Measurements from ENCODE around the gene ZNF512B.

The ZNF512B gene

DNA sequence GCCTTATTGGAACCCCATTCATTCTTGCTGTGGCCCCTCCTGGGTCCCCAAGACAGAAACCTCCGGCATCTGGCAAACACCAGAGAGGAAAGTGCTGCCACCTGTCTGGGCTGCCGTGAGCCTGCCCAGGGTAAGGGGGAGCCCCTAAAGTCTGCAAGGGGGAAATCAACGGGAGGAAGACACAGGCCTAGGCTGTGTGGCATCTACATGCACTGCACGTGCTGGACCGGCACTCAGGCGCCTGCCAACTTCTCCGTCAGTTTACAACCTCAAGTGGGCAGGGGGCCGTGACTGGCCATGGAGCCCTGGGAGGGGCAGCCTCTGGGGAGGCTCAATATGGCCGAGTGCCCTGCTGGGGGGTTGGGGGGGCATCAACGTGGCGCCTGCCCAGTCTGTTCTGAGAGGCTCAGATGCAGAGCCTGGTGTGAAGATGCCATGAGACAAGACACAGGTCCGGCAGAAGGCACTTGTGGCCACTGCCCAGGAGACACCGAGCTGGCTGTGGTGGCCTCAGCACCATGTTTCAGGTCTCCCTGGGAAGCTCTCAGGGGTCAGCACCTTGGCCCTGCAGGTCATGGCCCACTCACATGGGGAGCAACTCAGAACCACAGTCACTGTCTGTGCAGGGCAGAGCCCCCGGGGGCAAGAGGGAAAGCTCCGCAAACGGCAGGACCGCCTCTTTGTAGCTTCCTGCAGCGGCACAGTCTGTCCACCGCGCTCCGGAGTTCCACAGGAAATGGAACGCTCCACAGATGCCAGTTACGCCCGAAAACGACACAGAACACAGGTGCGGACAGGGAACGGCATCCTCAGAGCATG, 21.9 kb downstream of the ZNF512B start:
- no peak for DNase-seq

DNA sequence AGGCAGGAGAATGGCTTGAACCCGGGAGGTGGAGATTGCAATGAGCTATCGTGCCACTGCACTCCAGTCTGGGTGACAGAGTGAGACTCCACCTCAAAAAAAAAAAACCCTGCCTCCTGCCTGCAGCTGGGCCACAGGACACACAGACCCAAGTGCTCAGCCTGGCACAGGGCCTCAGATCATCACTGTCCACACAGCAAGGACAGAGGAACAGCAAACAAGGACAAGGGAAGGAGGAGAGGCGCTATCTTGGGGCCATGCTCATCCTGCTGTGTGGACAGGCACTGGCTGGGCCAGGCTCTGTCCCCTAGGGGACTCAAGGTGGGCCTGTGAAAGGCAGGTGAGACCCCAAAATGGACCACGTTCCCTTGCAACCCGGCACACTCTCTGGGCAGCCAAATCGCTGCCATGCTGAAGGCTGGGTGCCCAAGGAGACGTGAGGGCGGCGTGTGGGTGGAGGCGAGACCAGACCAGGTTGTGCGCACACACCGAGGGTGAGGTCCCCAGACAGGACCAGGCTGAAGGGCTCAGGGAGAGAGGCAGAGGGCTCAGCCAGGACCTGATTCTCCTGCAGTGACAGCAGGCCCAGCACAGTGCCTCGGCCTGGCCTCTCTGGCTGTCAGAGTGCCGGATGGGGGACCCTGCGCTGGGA, 22.6 kb downstream of the ZNF512B start:
- no peak for DNase-seq

DNA sequence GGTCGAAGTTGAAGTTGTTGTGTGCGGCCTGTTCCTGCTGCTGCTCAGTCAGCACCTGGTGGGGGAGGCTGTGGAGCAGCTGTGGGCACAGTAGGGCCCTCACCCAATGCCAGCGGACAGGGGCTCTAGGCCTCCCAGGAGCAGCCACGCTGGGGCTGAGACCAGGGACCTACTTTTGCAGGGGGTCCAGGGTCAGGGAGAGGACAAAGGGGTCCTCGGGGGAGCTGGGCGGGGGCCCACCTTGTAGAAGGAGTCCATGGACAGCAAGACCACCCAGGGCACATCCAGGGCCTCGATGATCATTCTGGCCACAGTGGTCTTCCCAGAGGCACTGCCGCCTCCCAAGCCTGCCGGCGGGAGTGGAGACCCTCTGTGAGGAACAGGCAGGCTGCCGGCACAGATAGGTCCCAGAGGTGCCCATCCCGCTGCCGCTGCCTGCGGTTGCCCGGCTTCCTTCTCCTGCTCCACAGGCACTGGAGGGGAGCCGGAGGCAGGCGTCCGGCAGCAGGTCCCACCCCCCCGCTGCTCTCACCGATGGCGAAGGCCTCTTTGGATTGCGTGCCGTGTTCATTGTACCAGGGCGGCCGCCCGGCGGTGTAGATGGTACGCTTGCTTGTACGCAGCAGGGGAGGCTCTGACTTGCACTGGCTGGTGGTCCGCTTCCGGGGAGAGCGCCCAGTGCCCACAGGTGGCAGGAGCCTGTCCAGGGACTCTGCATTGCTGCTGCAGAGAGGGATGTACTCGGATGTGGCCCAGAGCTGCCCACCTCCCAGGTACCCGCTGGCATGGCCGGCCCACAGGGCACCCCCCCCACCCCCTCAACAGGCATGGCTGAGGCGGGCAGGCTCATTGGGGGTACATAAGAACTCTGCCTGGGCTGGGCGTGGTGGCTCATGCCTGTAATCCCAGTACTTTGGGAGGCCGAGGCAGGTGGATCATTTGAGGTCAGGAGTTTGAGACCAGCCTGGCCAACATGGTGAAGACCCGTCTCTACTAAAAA, 23.5 kb downstream of the ZNF512B start:
- DNase-seq, result no peak

DNA sequence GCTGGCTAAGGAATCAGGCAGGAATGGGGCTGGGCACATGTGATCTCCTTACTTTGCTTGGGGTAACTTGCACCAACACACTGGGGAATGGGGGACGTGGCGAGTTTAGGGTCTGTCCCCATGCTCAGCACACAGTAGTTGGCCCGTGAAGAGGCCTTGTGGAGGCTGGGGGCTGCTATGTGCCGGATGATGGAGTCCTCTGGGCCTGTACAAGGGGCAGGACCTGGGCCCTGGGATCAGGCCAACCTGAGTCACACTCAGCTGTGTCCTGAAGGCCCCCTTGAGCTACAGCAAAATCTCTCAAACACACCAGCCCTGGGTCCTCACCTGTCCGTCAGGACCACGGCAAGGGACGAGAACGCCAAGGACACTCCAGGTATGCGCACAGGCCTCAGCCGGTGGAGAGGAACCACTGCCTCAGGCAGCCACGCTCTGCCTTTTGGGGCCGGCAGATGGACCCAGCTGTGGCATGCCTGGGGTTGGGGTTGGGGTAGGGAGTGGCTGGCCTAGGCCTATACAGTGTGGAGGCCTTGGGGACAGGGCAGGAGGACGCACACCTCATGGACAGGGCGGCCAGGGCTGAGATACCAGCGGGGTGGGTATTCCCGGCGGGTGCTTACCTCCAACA, 24.6 kb downstream of the ZNF512B start:
- DNase-seq, result no peak

DNA sequence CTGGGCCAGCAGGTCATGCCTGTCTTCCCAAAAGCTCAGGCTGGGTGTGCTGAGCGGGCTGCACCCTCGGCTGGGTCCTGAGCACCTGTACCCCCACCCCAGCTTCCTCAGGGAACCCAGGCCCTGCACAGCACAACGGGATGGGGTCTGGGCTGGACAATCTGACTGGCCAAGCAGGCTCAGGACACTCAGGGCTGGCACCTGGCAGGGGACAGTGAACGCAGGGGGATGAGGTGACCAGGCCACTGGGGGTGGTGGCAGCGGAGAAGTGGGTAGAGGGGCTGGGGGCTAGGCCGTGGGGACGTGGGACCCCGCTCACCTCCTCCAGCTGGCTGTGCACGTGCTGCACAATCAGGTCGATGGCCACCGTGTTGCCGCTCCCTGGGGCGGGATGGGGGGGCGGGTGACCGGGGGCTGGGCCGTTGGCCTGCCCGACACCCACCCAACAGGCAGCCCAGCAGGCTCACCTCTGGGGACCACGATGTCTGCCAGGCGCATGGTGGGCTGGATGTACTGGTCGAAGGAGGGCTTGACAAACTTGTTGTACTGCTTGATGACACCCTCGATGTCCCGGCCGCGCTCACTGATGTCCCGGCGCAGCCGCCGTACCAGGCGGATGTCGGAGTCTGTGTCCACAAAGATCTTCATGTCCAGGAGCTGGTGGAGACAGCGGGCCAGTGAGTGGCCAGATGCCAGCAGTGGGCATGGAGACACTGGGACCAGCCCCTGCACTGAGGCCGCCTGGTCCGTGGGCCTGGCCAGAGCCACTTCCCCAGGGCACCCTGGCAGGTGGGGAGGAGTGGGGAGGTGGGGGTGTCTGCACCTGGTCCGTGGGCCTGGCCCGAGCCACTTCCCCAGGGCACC, 25.4 kb downstream of the ZNF512B start:
- DNase-seq, result no peak

DNA sequence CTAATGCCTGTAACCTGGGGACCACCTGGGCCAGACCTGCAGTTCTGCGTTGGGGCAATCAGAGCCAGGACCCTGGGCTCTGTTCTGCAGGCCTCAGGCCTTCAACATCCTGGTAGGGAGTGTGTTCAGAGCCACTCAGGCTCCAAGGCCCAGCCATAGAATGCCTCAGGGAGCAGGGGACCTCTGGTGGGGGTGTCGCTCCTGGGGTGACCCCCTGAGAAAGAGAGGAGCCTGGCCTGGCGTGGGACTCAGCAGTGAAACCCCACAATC, 26.0 kb downstream of the ZNF512B start:
- DNase-seq, result no peak

DNA sequence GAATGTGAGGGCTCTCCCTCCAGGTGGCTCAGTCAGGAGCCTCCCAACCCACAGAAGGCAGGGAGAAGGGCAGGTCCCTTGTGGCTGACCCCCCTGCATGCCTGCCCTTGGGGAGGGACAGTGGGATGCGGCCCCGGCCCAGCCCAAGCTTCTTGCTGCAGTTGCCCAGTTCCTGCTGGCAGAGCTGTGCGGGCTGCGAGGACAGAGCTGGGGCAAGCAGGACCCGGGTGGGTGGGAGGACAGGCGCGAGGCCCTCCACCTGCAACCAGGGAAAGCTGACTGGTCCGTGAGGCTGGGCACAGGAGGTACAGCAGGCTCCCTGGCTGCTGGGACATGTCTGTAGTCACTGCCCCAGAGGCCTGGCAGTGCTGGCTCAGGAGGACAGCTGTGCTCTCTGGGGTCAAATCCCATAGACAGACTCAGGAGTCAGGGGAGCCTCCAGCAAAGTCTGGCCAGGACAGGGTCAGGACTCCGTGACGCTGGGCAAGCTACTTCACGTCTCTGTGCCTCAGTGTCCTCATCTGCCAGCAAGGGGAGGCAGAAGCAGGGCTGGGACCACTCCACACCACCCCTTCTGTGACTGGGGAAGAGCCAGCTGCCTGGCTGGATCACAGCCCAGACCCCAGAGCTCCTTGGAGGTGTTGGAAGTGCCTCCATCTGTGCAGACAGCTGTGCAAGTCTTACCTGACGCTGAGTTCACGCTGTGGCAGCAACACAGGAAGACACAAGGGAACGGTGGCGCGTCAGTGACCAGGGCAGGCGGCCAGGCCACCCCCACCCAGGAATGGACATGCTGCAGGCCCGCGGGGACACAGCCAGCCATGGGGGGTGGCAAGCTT, 26.5 kb downstream of the ZNF512B start:
- DNase-seq, result no peak

DNA sequence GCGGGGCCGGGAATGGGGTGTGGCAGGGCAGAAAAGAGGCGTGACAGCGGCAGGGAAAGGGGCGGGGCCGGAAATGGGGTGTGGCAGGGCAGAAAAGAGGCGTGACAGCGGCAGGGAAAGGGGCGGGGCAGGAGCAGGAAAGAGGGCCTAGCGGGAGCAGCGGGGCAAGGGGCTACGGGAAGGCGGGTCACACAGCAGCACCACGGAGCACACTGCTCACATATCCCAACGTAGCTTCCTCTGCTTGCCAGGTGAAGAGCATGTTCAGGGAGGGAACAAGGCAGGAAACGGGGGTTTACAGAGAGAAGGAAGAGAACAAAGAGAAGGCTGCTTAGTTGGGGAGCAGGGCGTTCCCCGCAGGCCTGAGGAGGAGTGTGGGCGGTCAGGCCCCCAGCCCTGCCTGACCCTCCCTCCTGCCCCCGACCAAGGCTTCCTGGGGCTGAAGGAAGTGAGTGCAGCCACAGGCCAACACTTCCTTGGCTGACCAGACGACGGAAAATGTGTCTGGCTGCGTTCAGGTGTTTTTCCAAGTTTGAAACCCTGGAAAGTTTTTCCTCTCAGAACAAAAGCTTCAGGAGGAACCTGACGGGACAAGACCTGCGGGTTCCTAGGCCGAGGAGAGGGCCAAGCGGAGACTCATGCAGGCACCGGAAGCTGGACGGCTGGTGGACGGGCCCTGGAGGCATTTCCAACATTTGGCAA, 27.3 kb downstream of the ZNF512B start:
- peak; percentile 47 for DNase-seq

DNA sequence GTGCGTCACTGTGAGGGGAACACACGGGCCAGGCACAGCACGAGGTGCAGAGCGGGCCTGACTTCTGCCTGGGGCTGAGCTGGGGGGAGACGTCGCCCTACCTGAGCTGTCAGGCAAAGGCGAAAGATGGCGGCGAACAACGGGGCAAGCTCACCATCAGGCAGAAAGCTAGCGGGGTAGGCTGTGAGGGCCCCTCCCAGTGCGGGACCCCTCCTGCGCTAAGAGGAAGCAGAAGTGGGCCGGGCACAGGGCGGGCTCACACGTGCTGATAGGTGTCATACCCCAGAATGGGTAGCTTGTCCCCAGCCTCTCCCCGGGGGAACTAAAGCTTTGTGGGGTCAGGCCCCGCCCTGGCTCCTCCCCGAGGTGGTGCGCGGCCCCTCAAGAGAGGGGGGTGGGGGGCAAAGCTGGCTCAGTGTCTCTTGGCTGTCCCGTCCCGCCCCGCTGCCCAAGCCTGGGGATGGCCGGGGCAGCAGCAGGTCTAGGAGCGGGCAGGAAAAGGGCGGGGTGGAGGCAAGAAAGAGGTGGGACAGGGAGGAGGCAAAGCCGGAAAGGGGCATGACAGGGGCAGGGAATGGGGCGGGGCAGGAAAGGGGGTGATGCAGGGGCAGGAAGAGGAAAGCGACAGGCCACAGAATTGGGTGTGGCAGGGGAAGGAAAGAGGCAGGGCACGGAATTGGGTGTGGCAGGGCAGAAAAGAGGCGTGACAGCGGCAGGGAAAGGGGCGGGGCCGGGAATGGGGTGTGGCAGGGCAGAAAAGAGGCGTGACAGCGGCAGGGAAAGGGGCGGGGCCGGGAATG, 28.2 kb downstream of the ZNF512B start:
- no peak for DNase-seq

DNA sequence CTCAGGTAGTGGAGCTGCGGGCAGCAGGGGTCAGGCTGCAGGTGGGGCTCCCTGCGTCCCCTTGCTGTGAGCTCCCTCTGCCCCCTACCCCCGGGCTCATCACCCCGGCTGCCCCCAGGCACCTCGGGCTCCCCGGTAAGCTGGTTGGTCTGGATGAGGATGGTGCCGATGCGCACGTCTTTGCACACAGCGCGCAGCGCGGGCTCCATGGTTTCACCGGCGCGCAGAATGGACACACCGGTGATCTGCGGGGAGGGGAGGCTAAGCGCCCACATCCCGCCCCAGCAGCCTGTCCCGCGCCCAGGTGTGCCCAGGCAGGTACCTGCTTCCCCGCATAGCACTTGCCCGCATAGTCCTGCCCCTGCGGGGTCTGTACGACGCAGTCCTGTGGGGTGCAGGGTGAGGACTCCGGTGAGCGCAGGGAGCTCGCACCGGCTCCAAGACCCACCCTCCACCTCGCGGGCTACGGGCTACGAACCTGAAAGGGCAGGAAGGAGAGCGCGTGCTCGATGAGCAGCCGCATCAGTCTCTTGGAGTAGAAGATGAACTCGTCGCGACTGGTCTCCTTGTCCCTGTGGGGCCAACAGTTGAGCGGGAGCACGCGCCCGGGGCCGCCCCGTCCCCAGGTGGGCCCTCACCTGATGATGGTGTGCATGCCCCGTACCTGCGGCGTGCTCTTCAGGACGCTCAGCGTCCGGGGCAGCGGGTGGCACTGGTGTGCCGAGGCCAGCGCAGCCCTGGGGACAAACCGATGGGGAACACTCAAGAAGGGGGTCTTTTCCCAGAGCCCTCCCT, 29.1 kb downstream of the ZNF512B start:
- DNase-seq, result no peak

DNA sequence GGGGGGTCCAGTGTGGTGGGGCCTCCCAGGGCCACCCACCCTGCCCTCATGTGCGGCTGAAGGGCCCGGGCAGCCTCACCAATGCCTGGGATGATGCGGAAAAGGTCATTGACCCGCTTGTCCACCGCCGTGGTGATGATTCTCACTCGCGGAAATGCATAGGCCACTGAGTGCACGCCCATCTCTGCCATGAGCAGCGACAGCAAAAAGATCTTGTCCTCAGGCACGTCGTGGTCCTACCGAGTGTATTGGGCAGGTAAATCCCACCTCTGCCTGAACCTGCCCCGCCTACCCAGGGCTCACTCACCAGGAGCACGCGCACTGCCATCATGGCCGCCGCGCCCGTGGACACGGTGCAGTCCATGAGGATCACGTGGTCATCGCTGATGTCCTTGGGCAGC, 29.7 kb downstream of the ZNF512B start:
- DNase-seq, result no peak

DNA sequence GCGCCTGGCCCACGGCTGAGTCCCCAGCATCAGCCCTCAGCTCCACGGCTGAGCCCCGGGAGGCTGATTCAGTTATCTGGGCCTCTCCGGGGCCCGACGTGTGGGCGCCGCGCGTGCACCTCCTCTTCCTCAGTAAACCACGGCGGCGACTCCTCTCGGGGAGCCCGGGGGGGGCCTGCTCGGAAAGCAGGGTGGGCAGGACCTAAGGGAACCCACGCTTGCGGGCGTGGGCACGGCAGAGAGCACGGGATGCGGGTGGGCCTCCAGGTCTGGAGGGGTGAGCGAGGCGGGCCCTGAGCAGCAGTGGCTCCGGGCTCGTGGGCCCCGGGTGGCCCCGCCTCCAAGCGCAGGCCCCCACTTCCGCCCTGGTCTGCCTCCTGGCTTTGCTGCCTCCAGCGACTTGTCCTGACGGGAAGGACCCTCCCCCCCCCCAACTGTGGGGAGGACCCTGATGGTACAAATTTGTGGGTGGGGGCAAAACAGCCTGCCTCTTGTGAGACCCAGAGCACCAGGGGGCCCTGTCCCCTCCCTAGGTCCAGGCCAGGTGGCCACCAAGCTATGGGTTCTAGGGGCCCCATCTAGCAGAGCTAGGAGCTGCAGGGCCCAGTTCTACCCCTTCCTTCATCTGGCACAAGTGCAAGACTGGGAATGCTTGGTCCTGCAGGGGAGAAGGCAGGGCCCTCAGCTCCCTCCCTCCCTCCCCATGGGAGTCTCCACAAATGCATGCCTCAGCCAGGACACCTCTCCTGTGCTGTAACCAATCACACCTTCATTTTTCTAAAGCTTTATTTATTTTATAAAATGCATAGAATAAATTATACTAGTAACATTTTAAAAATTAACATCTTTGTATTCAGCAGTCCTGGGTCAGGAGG, 30.4 kb downstream of the ZNF512B start:
- DNase-seq, result peak; percentile 49

DNA sequence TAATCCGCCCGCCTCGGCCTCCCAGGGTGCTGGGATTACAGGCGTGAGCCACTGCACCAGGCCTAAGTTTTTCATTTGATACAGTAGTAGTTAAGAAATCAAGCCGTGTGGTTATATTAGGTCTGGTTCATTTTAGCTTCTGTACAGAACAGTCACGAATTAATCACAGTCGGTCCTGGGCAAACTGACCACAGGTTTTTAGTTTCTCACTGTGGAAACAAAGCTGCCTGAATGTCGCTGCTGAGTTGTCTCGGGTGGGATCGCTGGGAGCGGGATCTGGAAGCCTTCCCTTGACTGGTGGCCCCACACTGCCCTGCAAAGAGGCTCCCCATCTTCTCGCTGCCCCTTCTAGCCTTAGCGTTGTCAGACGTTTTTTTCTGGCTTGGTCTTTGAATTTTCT, 32.1 kb downstream of the ZNF512B start:
- no peak for DNase-seq

DNA sequence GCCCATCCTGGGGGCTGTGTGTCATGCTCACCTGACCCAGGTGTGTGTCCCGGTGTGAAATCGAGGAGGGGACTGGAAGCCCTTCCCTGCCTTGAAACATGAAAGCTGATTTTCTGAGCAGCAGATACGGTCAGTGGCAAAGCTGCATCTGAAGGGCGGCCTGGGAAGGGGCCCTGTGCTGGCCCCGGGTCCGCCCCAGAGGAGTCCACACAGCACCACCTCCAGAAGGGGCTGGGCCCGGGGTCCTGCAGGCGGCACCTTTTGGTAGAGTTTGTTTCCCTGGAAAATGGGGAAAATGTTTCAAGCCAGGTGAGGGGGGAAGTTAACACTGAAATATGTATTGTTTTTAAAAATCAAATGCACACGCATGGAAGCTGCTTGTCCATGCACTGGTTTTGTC, 34.3 kb downstream of the ZNF512B start:
- no peak for DNase-seq

DNA sequence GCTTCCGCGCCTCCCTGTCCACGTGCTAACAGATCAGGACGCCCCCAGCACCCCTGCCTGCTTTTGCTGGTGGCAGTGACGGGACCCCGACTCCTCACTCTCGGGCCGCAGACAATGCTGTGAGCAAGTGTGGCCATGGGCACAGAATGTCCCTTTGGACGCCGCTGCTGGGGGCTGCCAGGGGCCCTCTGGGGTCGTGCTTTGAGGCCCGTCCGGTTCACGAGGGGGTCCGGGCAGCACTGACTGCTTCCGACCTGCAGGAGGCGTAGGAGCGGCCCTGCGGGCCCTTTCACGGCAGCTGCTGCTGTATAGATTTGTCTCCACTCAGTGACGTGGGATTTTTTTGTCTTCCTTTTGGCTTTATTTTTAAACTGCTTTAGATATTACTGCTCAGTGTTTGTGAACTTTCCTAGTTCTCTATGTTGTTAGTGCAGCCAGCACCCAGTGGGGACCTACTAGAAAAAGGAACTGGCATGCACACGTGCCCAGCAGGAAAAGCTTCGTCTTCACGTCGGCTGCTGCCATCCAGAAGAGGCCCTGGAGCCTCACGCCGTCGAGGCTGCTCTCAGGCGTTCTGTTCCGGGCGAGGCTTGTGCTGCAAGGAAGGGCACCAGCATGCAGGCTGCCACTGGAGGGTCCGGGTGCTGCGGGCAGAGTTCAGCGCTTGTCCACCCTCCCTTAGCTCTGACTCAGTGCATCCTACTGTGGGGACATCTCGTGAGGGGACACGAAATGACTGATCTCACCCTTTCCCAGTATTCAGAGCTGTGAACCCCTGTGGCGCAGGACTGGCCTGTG, 35.3 kb downstream of the ZNF512B start:
- DNase-seq, result no peak

DNA sequence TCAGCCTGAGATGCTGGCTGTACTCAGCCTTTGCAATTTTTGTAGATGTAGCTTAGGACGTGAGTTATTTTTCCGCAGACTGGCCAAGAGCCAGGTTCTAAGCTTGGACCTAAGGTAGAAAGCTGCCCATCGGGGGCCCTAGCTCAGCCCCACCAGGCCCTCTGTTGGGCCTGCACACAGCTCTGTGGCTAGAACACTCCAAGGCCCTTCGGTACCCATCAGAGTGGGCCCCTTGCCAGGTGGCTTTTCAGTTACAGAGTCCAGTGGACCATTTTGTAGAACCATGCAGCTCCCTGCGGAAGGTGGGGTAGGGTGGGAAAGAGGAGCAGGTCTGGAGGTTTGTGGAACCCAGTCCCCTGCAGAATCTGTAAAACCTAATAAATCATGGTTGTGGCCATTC, 36.1 kb downstream of the ZNF512B start:
- DNase-seq, result no peak

Measured in right kidney (tissue), 1 donor.